Activated CD4-positive, alpha-beta memory T cell treated with anti-CD3 and anti-CD28 coated beads, Interleukin-2, amount 10 ng/mL, durations not matched to agents 7 days and 5 days (primary cell): ENCODE results near the gene HDGFL1. TPM values are rescaled to one million over a fixed set of nuclear protein-coding genes. Genes with fewer than 3 reads are reported as not detected.

Experiments used
- CTCF ChIA-PET: fragments of 350-600 bp; sonication (Branson Sonifier 250); formaldehyde crosslinking; loops from one replicate; lab custom pipeline; 2021; ENCODE audit warnings: antibody characterized with exemption, inconsistent platforms; lab: Charles Lee
- POLR2A ChIA-PET: fragments of 350-600 bp; sonication (Branson Sonifier 250); formaldehyde crosslinking; loops from one replicate; lab custom pipeline; 2021; ENCODE audit warnings: antibody characterized with exemption; lab: Charles Lee
- DNase-seq: peaks from one replicate; pipeline ENCODE4 v3.0.0-alpha.2; 2020
- H3K27ac Mint-ChIP-seq: one replicate; pipeline ENCODE4 v1.8.0; 2021; ENCODE audit warnings: mild to moderate bottlenecking, mixed read lengths
- H3K27me3 Mint-ChIP-seq: one replicate; pipeline ENCODE4 v1.8.0; 2021; ENCODE audit warnings: mixed read lengths
- H3K36me3 Mint-ChIP-seq: one replicate; pipeline ENCODE4 v1.8.0; 2021; ENCODE audit warnings: low read depth, mixed read lengths
- H3K4me1 Mint-ChIP-seq: one replicate; pipeline ENCODE4 v1.8.0; 2021; ENCODE audit warnings: mixed read lengths
- H3K4me3 Mint-ChIP-seq: one replicate; pipeline ENCODE4 v1.8.0; 2021; ENCODE audit warnings: mild to moderate bottlenecking, mixed read lengths
- H3K9me3 Mint-ChIP-seq: one replicate; pipeline ENCODE4 v1.8.0; 2021; ENCODE audit warnings: mixed read lengths
- total RNA-seq, 2 experiments: library from RNA; stranded (reverse); gene quantifications; one replicate each; pipeline ENCODE4 v1.2.3, GENCODE V29; 2021

The HDGFL1 gene
- not detected for total RNA-seq

DNA sequence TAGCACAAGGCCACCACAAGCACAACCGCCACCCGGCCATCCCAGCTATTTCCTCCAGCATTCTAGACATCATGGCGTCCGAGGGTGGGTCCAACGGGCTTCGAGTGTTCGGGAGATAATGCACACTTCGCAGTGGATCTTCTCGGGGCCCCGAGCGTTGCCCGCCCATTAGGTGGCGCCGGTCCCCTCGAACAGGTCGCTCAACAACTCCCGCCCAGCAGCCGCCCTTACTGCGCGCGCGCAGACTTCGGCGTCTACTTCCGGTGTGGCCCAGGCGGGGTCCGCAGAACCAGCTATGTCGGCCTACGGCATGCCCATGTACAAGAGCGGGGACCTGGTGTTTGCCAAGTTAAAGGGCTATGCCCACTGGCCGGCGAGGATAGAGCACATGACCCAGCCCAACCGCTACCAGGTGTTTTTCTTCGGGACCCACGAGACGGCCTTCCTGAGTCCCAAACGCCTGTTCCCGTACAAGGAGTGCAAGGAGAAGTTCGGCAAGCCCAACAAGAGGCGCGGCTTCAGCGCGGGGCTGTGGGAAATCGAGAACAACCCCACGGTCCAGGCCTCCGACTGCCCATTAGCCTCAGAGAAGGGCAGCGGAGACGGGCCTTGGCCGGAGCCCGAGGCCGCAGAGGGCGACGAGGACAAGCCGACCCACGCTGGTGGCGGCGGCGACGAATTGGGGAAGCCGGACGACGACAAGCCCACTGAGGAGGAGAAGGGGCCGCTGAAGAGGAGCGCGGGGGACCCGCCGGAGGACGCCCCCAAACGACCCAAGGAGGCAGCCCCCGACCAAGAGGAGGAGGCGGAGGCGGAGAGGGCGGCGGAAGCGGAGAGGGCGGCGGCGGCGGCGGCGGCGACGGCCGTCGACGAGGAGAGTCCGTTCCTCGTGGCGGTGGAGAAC lies at the start of gene HDGFL1:
Gene HDGFL1 (plus strand): TSS at position 286 of the 904 bp plus-strand sequence. CDS start 10 bp downstream, at position 296.
- H3K9me3 Mint-ChIP-seq = peaks cover 6% of the 10 kb centered on the region
- ChIA-PET CTCF (no interaction called here), POLR2A (no interaction called here)
- H3K27ac Mint-ChIP-seq = no peak within 1 kb of the TSS
- H3K4me1 Mint-ChIP-seq = no peaks in the 10 kb centered on the region
- no peaks in the 10 kb centered on the region for H3K36me3 Mint-ChIP-seq
- no peak for DNase-seq
- no peaks in the 10 kb centered on the region for H3K27me3 Mint-ChIP-seq
- H3K4me3 Mint-ChIP-seq = no peak within 1 kb of the TSS

DNA sequence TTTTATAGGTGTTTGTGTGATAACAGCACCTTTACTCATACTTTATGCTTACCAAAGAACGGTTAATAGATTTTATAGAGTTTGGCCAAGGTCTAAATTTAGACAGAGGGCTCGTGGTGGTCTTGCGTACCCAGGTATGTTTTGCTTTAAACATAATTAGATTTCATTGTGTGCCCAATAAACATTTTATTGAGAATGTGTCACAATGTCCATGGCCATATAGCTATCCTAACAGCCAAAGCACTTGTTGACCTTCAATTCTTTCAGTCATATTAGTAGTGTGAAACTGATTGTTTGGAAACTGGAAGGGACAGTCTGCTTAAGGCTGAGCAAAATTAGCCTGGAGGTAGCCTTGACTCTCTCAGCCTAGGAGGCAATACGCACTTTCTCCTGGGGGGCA lies 48.3 kb upstream of the HDGFL1 start:
- Mint-ChIP-seq H3K27me3 (no peaks in the 10 kb centered on the region), H3K4me3 (no peak overlapping the region), H3K27ac (no peak overlapping the region), H3K9me3 (peaks cover 6% of the 10 kb centered on the region), H3K4me1 (no peaks in the 10 kb centered on the region), H3K36me3 (no peaks in the 10 kb centered on the region)
- ChIA-PET POLR2A (no interaction called here), CTCF (no interaction called here)
- DNase-seq = no peak

- Mint-ChIP-seq H3K4me1 (no peaks in the 10 kb centered on the region), H3K4me3 (no peak overlapping the region), H3K9me3 (peaks cover 9% of the 10 kb centered on the region), H3K36me3 (no peaks in the 10 kb centered on the region), H3K27ac (no peak overlapping the region), H3K27me3 (no peaks in the 10 kb centered on the region)
- ChIA-PET CTCF (no interaction called here), POLR2A (no interaction called here)
- no peak for DNase-seq
Measured at GRCh38 chr6:22526736-22527135, 42.6 kb upstream of the HDGFL1 start.

DNA sequence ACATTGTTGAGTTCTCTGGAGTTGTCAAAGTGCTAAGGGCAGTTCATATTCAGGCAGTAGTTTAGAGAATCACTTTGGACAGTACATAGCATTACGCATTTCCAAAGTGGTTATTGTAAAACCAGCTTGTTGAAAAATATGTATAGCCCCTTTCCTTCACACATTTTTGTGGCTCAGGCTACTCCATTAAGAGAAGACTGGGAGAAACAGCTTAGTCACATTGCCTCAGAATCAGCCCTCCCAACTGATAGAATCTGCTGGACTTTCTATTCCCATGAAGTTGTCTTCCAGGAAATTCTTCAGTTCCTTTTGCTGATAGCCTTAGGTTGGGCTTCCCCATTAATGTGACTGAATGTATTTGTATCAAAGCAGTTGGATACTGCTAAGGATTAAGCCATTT lies 39.5 kb upstream of the HDGFL1 start:
- no peaks in the 10 kb centered on the region for H3K27me3 Mint-ChIP-seq
- POLR2A ChIA-PET = no interaction called here
- CTCF ChIA-PET = no interaction called here
- H3K9me3 Mint-ChIP-seq = peaks cover 6% of the 10 kb centered on the region
- no peaks in the 10 kb centered on the region for H3K4me1 Mint-ChIP-seq
- H3K36me3 Mint-ChIP-seq = no peaks in the 10 kb centered on the region
- H3K27ac Mint-ChIP-seq = no peak overlapping the region
- H3K4me3 Mint-ChIP-seq = no peak overlapping the region
- DNase-seq = no peak

DNA sequence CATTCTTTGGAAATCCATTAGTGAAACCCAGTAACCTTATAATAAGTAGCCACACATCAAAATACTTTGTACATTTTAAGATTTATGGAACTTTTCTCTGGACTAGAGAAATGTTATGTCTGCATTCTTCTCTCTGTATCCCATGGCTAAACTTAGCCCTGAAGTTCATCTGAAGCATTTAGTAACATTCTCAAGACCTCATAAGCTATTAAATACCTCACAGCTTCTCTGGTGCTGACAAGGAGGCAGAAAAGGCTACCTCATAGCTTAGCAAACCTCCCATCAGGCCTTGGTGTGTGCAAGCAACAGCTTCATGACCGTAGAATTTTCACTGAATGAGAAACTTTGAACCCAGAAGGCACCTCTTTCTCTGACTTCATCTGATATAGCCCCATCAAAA lies 38.9 kb upstream of the HDGFL1 start:
- no peak for DNase-seq
- Mint-ChIP-seq H3K27me3 (no peaks in the 10 kb centered on the region), H3K9me3 (peaks cover 6% of the 10 kb centered on the region), H3K36me3 (no peaks in the 10 kb centered on the region), H3K4me3 (no peak overlapping the region), H3K4me1 (no peaks in the 10 kb centered on the region), H3K27ac (no peak overlapping the region)
- POLR2A ChIA-PET = no interaction called here
- CTCF ChIA-PET = no interaction called here

- Mint-ChIP-seq H3K36me3 (no peaks in the 10 kb centered on the region), H3K27ac (no peak overlapping the region), H3K9me3 (peaks cover 10% of the 10 kb centered on the region), H3K27me3 (no peaks in the 10 kb centered on the region), H3K4me3 (no peak overlapping the region), H3K4me1 (no peaks in the 10 kb centered on the region)
- ChIA-PET POLR2A (no interaction called here), CTCF (no interaction called here)
- DNase-seq = no peak
Measured at GRCh38 chr6:22536122-22536521, 33.2 kb upstream of the HDGFL1 start.

- no peak for DNase-seq
- CTCF ChIA-PET = no interaction called here
- no peak overlapping the region for H3K27ac Mint-ChIP-seq
- POLR2A ChIA-PET = no interaction called here
- no peak overlapping the region for H3K4me3 Mint-ChIP-seq
- no peaks in the 10 kb centered on the region for H3K27me3 Mint-ChIP-seq
- H3K9me3 Mint-ChIP-seq = peaks cover 2% of the 10 kb centered on the region
- no peaks in the 10 kb centered on the region for H3K4me1 Mint-ChIP-seq
- H3K36me3 Mint-ChIP-seq = no peaks in the 10 kb centered on the region
Measured at GRCh38 chr6:22544476-22544875, 24.9 kb upstream of the HDGFL1 start.

DNA sequence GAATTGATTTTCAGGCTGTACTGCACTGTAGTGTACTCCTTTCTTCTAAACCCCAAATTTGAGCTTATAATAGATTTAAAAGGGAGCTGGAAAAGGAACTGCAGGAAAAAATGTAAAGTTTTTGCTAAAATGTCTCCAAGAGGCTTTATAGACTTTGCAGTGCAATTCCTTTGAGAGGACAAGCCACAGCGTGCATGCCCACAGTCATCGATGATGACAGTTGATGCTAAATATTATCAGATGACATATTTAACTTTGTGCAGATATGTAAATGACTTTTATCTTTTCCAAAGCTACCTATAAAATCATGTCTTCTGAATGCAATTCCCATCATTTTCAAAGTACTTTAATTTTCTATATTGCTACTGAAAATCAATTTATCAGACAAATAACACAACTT lies 24.3 kb upstream of the HDGFL1 start:
- peaks cover 2% of the 10 kb centered on the region for H3K9me3 Mint-ChIP-seq
- ChIA-PET POLR2A (no interaction called here), CTCF (no interaction called here)

DNA sequence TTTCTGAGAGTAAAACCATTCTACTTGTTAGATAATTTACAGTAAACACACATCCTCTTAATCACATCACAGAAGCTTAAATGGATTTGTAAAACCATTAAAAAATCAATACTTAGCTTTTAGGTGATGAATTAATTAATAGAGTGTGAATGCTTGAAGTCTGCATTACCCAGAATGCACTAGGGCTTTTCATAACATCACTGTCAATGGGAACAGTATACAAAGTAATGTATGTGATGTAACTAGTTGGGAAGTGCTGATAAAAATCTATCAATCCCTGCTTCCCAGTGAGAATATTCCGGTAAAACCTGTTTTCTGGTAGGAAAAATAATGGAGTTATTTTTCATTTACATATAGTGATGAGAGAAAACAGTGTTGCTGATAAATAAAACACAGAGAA lies 23.1 kb upstream of the HDGFL1 start:
- Mint-ChIP-seq H3K4me3 (no peak overlapping the region), H3K4me1 (no peaks in the 10 kb centered on the region), H3K27ac (no peak overlapping the region), H3K36me3 (no peaks in the 10 kb centered on the region), H3K27me3 (no peaks in the 10 kb centered on the region), H3K9me3 (peaks cover 2% of the 10 kb centered on the region)
- no peak for DNase-seq
- POLR2A ChIA-PET = no interaction called here
- CTCF ChIA-PET = no interaction called here

More for the DNA sequence above, 24.3 kb upstream of the HDGFL1 start:
- Mint-ChIP-seq H3K4me1 (no peaks in the 10 kb centered on the region), H3K36me3 (no peaks in the 10 kb centered on the region), H3K4me3 (no peak overlapping the region), H3K27ac (no peak overlapping the region), H3K27me3 (no peaks in the 10 kb centered on the region)
- no peak for DNase-seq

- Mint-ChIP-seq H3K9me3 (peaks cover 5% of the 10 kb centered on the region), H3K27me3 (no peaks in the 10 kb centered on the region), H3K4me1 (no peaks in the 10 kb centered on the region), H3K27ac (no peak overlapping the region), H3K36me3 (no peaks in the 10 kb centered on the region), H3K4me3 (no peak overlapping the region)
- no peak for DNase-seq
- ChIA-PET CTCF (no interaction called here), POLR2A (no interaction called here)
Measured at GRCh38 chr6:22550971-22551670, 18.2 kb upstream of the HDGFL1 start.

GRCh38 chr6:22556266-22556665 lies 13.1 kb upstream of the HDGFL1 start:
- DNase-seq = no peak
- Mint-ChIP-seq H3K36me3 (no peaks in the 10 kb centered on the region), H3K27ac (no peak overlapping the region), H3K9me3 (peaks cover 5% of the 10 kb centered on the region), H3K27me3 (no peaks in the 10 kb centered on the region), H3K4me3 (no peak overlapping the region), H3K4me1 (no peaks in the 10 kb centered on the region)
- ChIA-PET CTCF (no interaction called here), POLR2A (no interaction called here)

- H3K27ac Mint-ChIP-seq = no peak overlapping the region
- ChIA-PET POLR2A (no interaction called here), CTCF (no interaction called here)
- H3K9me3 Mint-ChIP-seq = peaks cover 5% of the 10 kb centered on the region
- no peaks in the 10 kb centered on the region for H3K36me3 Mint-ChIP-seq
- H3K4me3 Mint-ChIP-seq = no peak overlapping the region
- no peaks in the 10 kb centered on the region for H3K4me1 Mint-ChIP-seq
- DNase-seq = no peak
- H3K27me3 Mint-ChIP-seq = no peaks in the 10 kb centered on the region
Measured at GRCh38 chr6:22557007-22557406, 12.4 kb upstream of the HDGFL1 start.

- Mint-ChIP-seq H3K4me3 (no peak overlapping the region), H3K36me3 (no peaks in the 10 kb centered on the region), H3K27ac (no peak overlapping the region), H3K9me3 (peaks cover 2% of the 10 kb centered on the region), H3K27me3 (no peaks in the 10 kb centered on the region), H3K4me1 (no peaks in the 10 kb centered on the region)
- no peak for DNase-seq
- ChIA-PET CTCF (no interaction called here), POLR2A (no interaction called here)
Measured at GRCh38 chr6:22558288-22558882, 11.0 kb upstream of the HDGFL1 start.
